K562 (cell line): ENCODE data around the gene OSBPL7. TPM values are rescaled to one million over a fixed set of nuclear protein-coding genes. Genes with fewer than 3 reads are reported as not detected.

Experiments used
- ATF3 ChIP-seq, 2 experiments: fragments of 450-650 bp in 1 of 2; sonication (generic) in 1 of 2; formaldehyde crosslinking in 1 of 2; IDR thresholded peaks in 1 of 2; conservative IDR thresholded peaks in 1 of 2; 2 replicates each; pipeline versions ENCODE4 v1.6.1 to v1.8.1; 2016 to 2023; ENCODE audit warnings: mild to moderate bottlenecking in 2 of 2, moderate library complexity in 2 of 2, inconsistent platforms in 1 of 2, missing genetic modification reagents in 1 of 2
- C11orf30 ChIP-seq: fragments of 450-650 bp; IDR thresholded peaks from 2 replicates; pipeline ENCODE4 v1.6.1; 2016; ENCODE audit warnings: low read depth, mild to moderate bottlenecking
- FOXK2 ChIP-seq, 2 experiments: fragments of 450-650 bp; IDR thresholded peaks in 1 of 2; conservative IDR thresholded peaks in 1 of 2; 2 replicates each; pipeline ENCODE4 v1.6.1; 2016; ENCODE audit warnings: low read depth in 2 of 2, mild to moderate bottlenecking in 1 of 2
- JUND ChIP-seq, 2 experiments: IDR thresholded peaks; 2 replicates in 1 of 2; 3 replicates in 1 of 2; pipeline ENCODE4 v1.6.1; 2011; ENCODE audit warnings: borderline replicate concordance in 2 of 2, low read depth in 2 of 2, low read length in 2 of 2, improper control_type of control experiment in 1 of 2, missing biosample characterization in 1 of 2, missing genetic modification characterization in 1 of 2, missing genetic modification reagents in 1 of 2
- L3MBTL2 ChIP-seq: fragments of 450-650 bp; IDR thresholded peaks from 2 replicates; pipeline ENCODE4 v1.6.1; 2016; ENCODE audit warnings: mild to moderate bottlenecking, moderate library complexity
- LEF1 ChIP-seq: fragments of 450-650 bp; IDR thresholded peaks from 2 replicates; pipeline ENCODE4 v1.6.1; 2016; ENCODE audit warnings: mild to moderate bottlenecking
- MAFF ChIP-seq: IDR thresholded peaks from 2 replicates; pipeline ENCODE4 v1.6.1; 2012; ENCODE audit warnings: low read length, improper control_type of control experiment
- NFIC ChIP-seq: fragments of 450-650 bp; IDR thresholded peaks from 2 replicates; pipeline ENCODE4 v1.6.1; 2017; ENCODE audit warnings: mild to moderate bottlenecking, inconsistent platforms
- NRF1 ChIP-seq, 2 experiments: fragments of 450-650 bp; IDR thresholded peaks in 1 of 2; conservative IDR thresholded peaks in 1 of 2; 2 replicates each; pipeline ENCODE4 v1.6.1; 2014; ENCODE audit warnings: mild to moderate bottlenecking in 2 of 2
- RBM14 ChIP-seq: fragments of 200-400 bp; formaldehyde crosslinking; IDR thresholded peaks from 2 replicates; pipeline ENCODE4 v1.6.1; 2018; ENCODE audit warnings: low read depth, mild to moderate bottlenecking, low read length, moderate library complexity, borderline replicate concordance; ENCODE audit not compliant: insufficient read depth
- SIN3B ChIP-seq: fragments of 450-650 bp; IDR thresholded peaks from 2 replicates; pipeline ENCODE4 v1.6.1; 2017; ENCODE audit warnings: low read depth, mild to moderate bottlenecking, moderate library complexity
- SRF ChIP-seq, 2 experiments: fragments of 250-450, 450-650 bp in 1 of 2; sonication (Bioruptor Pico) in 1 of 2; sonication (generic) in 1 of 2; formaldehyde crosslinking; IDR thresholded peaks; 2 replicates each; pipeline versions ENCODE4 v1.5.0 to v1.5.1; 2020 to 2022; ENCODE audit warnings: mild to moderate bottlenecking in 1 of 2, missing genetic modification reagents in 1 of 2
- TOE1 ChIP-seq, 2 experiments: fragments of 450-650 bp in 1 of 2; sonication (generic) in 1 of 2; formaldehyde crosslinking in 1 of 2; IDR thresholded peaks; 2 replicates each; pipeline versions ENCODE4 v1.7.1 to v1.8.0; 2016 to 2022; ENCODE audit warnings: borderline replicate concordance in 2 of 2, mild to moderate bottlenecking in 2 of 2, antibody characterized with exemption in 1 of 2, inconsistent platforms in 1 of 2, low read depth in 1 of 2, missing genetic modification reagents in 1 of 2, moderate library complexity in 1 of 2
- ZBTB34 ChIP-seq: fragments of 250-450 bp; sonication (Bioruptor Pico); IDR thresholded peaks from 2 replicates; pipeline ENCODE4 v1.8.0; 2021; ENCODE audit warnings: mild to moderate bottlenecking, moderate library complexity
- ZNF124 ChIP-seq: sonication (generic); formaldehyde crosslinking; IDR thresholded peaks from 2 replicates; pipeline ENCODE4 v1.8.1; 2022; ENCODE audit warnings: missing genetic modification reagents
- ZNF184 ChIP-seq: sonication (generic); formaldehyde crosslinking; IDR thresholded peaks from 2 replicates; pipeline ENCODE4 v1.5.0; 2020; ENCODE audit warnings: missing genetic modification reagents
- ZNF780A ChIP-seq: fragments of 250-450 bp; sonication (Bioruptor Pico); IDR thresholded peaks from 2 replicates; pipeline ENCODE4 v1.5.0; 2021; ENCODE audit warnings: mild to moderate bottlenecking
- polyA plus RNA-seq, 8 experiments: library from polyadenylated mRNA; depleted of rRNA in 4 of 8; stranded (reverse) in 5 of 8; unstranded in 3 of 8; fragments of >200 nt; fragmentation: Nextera tagmentation in 2 of 8; fragmentation: Illumina TruSeq in 1 of 8; extraction: Ambion mirVana in 2 of 8; extraction: Trizol in 1 of 8; gene quantifications; 2 replicates each; pipeline versions ENCODE4 v1.2.1 to v1.2.3, GENCODE V29; 2011 to 2014; ENCODE audit warnings: inconsistent platforms in 1 of 8, missing spikeins in 1 of 8
- total RNA-seq, 7 experiments: library from RNA; depleted of rRNA in 6 of 7; stranded (reverse); fragments of >200 nt in 6 of 7; fragmentation: Illumina TruSeq in 2 of 7; extraction: Trizol in 2 of 7; gene quantifications; 2 replicates each; pipeline versions ENCODE4 v1.2.1 to v1.2.3, GENCODE V29; 2011 to 2021; ENCODE audit warnings: low replicate concordance in 1 of 7
- TF ChIP-seq, protein P1 (sequence below): sonication (generic); formaldehyde crosslinking; IDR thresholded peaks from 2 replicates; pipeline ENCODE4 v1.8.0; 2022; ENCODE audit warnings: missing genetic modification reagents, mild to moderate bottlenecking, moderate library complexity, borderline replicate concordance

OSBPL7 gene
- total and polyA plus RNA-seq, 9 of the 15 experiments (the other 6 are each of a cell fraction or from before 2014, with no cell fraction given), result 0.32 to 11.9 (median 5.8) TPM

- peak; percentile 11 to 34; a peak in 1 of 4 replicates for TF ChIP-seq NRF1 (conservative IDR thresholded peaks at IDR 0.05 in 1 of 2, IDR thresholded peaks at IDR 0.05 in 1 of 2)
- peak; percentile 94 for TF ChIP-seq MAFF
- TF ChIP-seq FOXK2 (conservative IDR thresholded peaks at IDR 0.05 in 1 of 2, IDR thresholded peaks at IDR 0.05 in 1 of 2; ENCODE audit: low read depth in 2 of 2), result peak in 1 of 2 experiments; percentile 24; a peak in 1 of 4 replicates
- TF ChIP-seq L3MBTL2, result peak; percentile 58; the same call in 1 of the 2 replicates
- TF ChIP-seq SRF (CRISPR knock-in tag; IDR thresholded peaks at IDR 0.05), result 0 out of 4 replicates have a peak, but pooled peaks of 1 of the 2 experiments have one; percentile 36
- no peak for TF ChIP-seq SIN3B
- TF ChIP-seq LEF1, result no peak
- TF ChIP-seq ZNF124 (CRISPR knock-in tag), result no peak
- peak; percentile 73; the same call in 1 of the 2 replicates for TF ChIP-seq JUND (IDR thresholded peaks at IDR 0.05; ENCODE audit: borderline replicate concordance, low read depth, low read length)
- peak; percentile 62; the same call in 2 of the 3 replicates for TF ChIP-seq JUND (tag; IDR thresholded peaks at IDR 0.05; ENCODE audit: borderline replicate concordance, low read depth, low read length)
- TF ChIP-seq ZNF780A (CRISPR knock-in tag), result no peak
- TF ChIP-seq NFIC, result peak; percentile 7; the same call in 1 of the 2 replicates
- TF ChIP-seq RBM14, result no peak
- TF ChIP-seq ZBTB34, result no peak
- TF ChIP-seq C11orf30, result peak; percentile 99
- peak; percentile 73 for TF ChIP-seq ATF3 (IDR thresholded peaks at IDR 0.05)
- no peak for TF ChIP-seq ATF3 (CRISPR knock-in tag; conservative IDR thresholded peaks at IDR 0.05)
- TF ChIP-seq TOE1 (IDR thresholded peaks at IDR 0.05; ENCODE audit: borderline replicate concordance), result no peak
- no peak for TF ChIP-seq TOE1 (CRISPR knock-in tag; IDR thresholded peaks at IDR 0.05; ENCODE audit: borderline replicate concordance, low read depth)
- no peak for TF ChIP-seq ZNF184 (CRISPR knock-in tag)
- TF ChIP-seq, protein P1, sequence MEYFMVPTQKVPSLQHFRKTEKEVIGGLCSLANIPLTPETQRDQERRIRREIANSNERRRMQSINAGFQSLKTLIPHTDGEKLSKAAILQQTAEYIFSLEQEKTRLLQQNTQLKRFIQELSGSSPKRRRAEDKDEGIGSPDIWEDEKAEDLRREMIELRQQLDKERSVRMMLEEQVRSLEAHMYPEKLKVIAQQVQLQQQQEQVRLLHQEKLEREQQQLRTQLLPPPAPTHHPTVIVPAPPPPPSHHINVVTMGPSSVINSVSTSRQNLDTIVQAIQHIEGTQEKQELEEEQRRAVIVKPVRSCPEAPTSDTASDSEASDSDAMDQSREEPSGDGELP, result peak; percentile 37; the same call in 1 of the 2 replicates
Observed at GRCh38 chr17:47810200-47810821, 11.3 kb downstream of the OSBPL7 start (continued).
